OCI-LY7 (cell line): ENCODE measurements around the gene MRPL36. TPM values are rescaled to one million over a fixed set of nuclear protein-coding genes. Genes with fewer than 3 reads are reported as not detected.

Experiments
- BruUV-seq: library from RNA; stranded (reverse); fragments of 400-500 nt; replicated peaks from 2 replicates; lab custom pipeline; 2021; lab: Mats Ljungman, UMichigan
- CTCF ChIA-PET: fragments of 300-600 bp; sonication (Branson Sonifier 250); formaldehyde crosslinking; loops from one replicate; lab custom pipeline; 2022; ENCODE audit warnings: antibody characterized with exemption; ENCODE audit not compliant: unreplicated experiment; lab: Charles Lee
- POLR2A ChIA-PET: fragments of 300-600 bp; sonication (Branson Sonifier 250); formaldehyde crosslinking; loops from one replicate; lab custom pipeline; 2022; ENCODE audit warnings: antibody characterized with exemption; lab: Charles Lee
- DNase-seq: peaks from one replicate; pipeline ENCODE4 v3.0.0-alpha.2; 2015; ENCODE audit warnings: low spot score
- H2AFZ ChIP-seq: fragments of 200-600 bp; sonication (generic), shearing (Covaris generic); 2 replicates; pipeline ENCODE4 v1.6.1; 2014; ENCODE audit warnings: mild to moderate bottlenecking, antibody characterized with exemption, low read length, moderate library complexity
- H3K27ac ChIP-seq: fragments of 200-600 bp; sonication (generic); 2 replicates; pipeline ENCODE4 v1.5.1; 2014; ENCODE audit warnings: mixed run types, low read depth, mild to moderate bottlenecking, moderate library complexity, low read length, inconsistent platforms; ENCODE audit not compliant: poor library complexity, severe bottlenecking
- H3K36me3 ChIP-seq: fragments of 200-600 bp; sonication (generic); 2 replicates; pipeline ENCODE4 v1.6.1; 2014; ENCODE audit warnings: mild to moderate bottlenecking, antibody characterized with exemption, low read length, moderate library complexity, mixed read lengths; ENCODE audit not compliant: insufficient read depth
- H3K4me1 ChIP-seq: fragments of 200-600 bp; sonication (generic); 2 replicates; pipeline ENCODE4 v1.5.1; 2014; ENCODE audit warnings: mild to moderate bottlenecking, low read length; ENCODE audit not compliant: insufficient read depth, poor library complexity, severe bottlenecking
- H3K4me2 ChIP-seq: fragments of 200-600 bp; sonication (generic); 2 replicates; pipeline ENCODE4 v1.6.1; 2014; ENCODE audit warnings: mild to moderate bottlenecking, low read length
- H3K4me3 ChIP-seq: fragments of 200-600 bp; sonication (generic); 2 replicates; pipeline ENCODE4 v1.5.1; 2014; ENCODE audit warnings: mild to moderate bottlenecking, low read depth, low read length; ENCODE audit not compliant: poor library complexity, severe bottlenecking
- H3K79me2 ChIP-seq: fragments of 200-600 bp; sonication (generic); 2 replicates; pipeline ENCODE4 v1.6.1; 2016; ENCODE audit warnings: low read depth, mild to moderate bottlenecking, low read length, moderate library complexity, mixed read lengths; ENCODE audit not compliant: insufficient read depth
- H3K9me2 ChIP-seq: fragments of 200-600 bp; sonication (generic); 2 replicates; pipeline ENCODE4 v1.6.1; 2016; ENCODE audit warnings: mild to moderate bottlenecking, low read length, mixed read lengths; ENCODE audit not compliant: insufficient read depth
- H3K9me3 ChIP-seq: fragments of 200-600 bp; sonication (generic); 2 replicates; pipeline ENCODE4 v1.6.1; 2014; ENCODE audit warnings: mild to moderate bottlenecking, mixed run types, low read length, mixed read lengths
- H4K20me1 ChIP-seq: fragments of 200-600 bp; sonication (generic); 2 replicates; pipeline ENCODE4 v1.6.1; 2014; ENCODE audit warnings: mild to moderate bottlenecking, antibody characterized with exemption, low read length, moderate library complexity, mixed read lengths; ENCODE audit not compliant: insufficient read depth
- EZH2phosphoT487 ChIP-seq: fragments of 200-600 bp; sonication (generic); IDR thresholded peaks from 2 replicates; pipeline ENCODE4 v1.6.1; 2018; ENCODE audit warnings: low read depth, borderline replicate concordance, mild to moderate bottlenecking, mixed run types, antibody characterized with exemption, low read length, moderate library complexity, mixed read lengths
- intact Hi-C: fragments of 100-400 bp; cut with micrococcal nuclease; formaldehyde crosslinking; loops from one replicate; pipeline ENCODE4 v1.10.0; 2022; ENCODE audit not compliant: unreplicated experiment
- total RNA-seq, 2 experiments: library from RNA; depleted of rRNA in 1 of 2; stranded (reverse); fragments of >200 nt in 1 of 2; shearing (Covaris generic) in 1 of 2; gene quantifications; 2 replicates each; pipeline ENCODE4 v1.2.3, GENCODE V29; 2014 to 2022
- TF ChIP-seq, protein P1 (sequence below): fragments of 200-600 bp; sonication (generic); conservative IDR thresholded peaks from 2 replicates; pipeline ENCODE4 v1.5.1; 2014; ENCODE audit warnings: mild to moderate bottlenecking, antibody characterized with exemption, low read length, moderate library complexity, mixed read lengths

The MRPL36 gene
- total RNA-seq, 2 experiments from 2014 or later = 91.7 to 93.8 TPM

DNA sequence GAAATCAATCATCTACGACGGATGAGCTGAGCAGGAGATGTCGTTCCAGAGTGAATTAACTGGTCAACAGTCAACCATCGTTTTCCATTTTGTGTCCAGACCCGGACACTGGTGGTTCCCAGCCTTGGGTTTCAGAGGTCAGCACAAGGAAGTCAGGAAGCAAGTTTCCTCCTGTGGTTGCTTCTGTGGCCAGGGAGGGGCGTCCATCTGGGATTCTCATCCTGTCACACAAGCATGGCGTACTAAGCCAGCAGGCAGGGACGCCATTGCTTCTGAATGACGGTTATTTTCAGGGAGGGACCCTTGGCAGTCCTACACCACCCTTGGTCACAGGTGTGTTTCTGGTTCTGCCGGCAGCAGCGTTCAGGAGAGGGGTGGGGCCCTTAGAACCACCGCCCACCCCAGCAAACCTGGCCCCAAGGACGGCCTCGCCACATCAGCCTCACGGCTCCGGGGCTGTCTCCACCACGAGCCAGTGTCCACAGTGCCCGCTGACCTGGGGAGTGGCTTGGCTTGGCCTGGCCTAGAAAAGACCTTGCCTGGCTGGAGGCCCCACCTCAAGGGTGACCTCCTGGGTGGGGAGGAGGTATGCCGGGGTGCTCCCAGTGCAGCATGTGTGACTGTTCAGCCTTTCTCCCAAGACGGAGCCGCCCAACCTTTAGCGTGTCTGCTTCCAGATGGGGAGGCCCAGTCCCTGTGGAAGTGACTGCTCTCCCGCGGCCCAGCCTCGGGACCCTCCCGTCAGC, 26.8 kb upstream of the MRPL36 start:
- H3K9me3 ChIP-seq = no peaks in the 10 kb centered on the region
- ChIA-PET POLR2A (no interaction called here), CTCF (no interaction called here)
- intact Hi-C loops = no loop called here
- peaks cover 47% of the 10 kb centered on the region for H3K36me3 ChIP-seq
- DNase-seq = no peak
- no peaks in the 10 kb centered on the region for H3K9me2 ChIP-seq
- no peaks in the 10 kb centered on the region for H4K20me1 ChIP-seq
- H3K27ac ChIP-seq = no peak overlapping the region
- BruUV-seq = no TSS peak
- H3K4me1 ChIP-seq = no peaks in the 10 kb centered on the region
- no peak overlapping the region for H3K4me3 ChIP-seq
- no peak overlapping the region for H2AFZ ChIP-seq
- no peaks in the 10 kb centered on the region for H3K79me2 ChIP-seq
- TF ChIP-seq, protein P1, sequence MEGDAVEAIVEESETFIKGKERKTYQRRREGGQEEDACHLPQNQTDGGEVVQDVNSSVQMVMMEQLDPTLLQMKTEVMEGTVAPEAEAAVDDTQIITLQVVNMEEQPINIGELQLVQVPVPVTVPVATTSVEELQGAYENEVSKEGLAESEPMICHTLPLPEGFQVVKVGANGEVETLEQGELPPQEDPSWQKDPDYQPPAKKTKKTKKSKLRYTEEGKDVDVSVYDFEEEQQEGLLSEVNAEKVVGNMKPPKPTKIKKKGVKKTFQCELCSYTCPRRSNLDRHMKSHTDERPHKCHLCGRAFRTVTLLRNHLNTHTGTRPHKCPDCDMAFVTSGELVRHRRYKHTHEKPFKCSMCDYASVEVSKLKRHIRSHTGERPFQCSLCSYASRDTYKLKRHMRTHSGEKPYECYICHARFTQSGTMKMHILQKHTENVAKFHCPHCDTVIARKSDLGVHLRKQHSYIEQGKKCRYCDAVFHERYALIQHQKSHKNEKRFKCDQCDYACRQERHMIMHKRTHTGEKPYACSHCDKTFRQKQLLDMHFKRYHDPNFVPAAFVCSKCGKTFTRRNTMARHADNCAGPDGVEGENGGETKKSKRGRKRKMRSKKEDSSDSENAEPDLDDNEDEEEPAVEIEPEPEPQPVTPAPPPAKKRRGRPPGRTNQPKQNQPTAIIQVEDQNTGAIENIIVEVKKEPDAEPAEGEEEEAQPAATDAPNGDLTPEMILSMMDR = no peak
- TF ChIP-seq EZH2phosphoT487 = no peak
- no peak overlapping the region for H3K4me2 ChIP-seq

DNA sequence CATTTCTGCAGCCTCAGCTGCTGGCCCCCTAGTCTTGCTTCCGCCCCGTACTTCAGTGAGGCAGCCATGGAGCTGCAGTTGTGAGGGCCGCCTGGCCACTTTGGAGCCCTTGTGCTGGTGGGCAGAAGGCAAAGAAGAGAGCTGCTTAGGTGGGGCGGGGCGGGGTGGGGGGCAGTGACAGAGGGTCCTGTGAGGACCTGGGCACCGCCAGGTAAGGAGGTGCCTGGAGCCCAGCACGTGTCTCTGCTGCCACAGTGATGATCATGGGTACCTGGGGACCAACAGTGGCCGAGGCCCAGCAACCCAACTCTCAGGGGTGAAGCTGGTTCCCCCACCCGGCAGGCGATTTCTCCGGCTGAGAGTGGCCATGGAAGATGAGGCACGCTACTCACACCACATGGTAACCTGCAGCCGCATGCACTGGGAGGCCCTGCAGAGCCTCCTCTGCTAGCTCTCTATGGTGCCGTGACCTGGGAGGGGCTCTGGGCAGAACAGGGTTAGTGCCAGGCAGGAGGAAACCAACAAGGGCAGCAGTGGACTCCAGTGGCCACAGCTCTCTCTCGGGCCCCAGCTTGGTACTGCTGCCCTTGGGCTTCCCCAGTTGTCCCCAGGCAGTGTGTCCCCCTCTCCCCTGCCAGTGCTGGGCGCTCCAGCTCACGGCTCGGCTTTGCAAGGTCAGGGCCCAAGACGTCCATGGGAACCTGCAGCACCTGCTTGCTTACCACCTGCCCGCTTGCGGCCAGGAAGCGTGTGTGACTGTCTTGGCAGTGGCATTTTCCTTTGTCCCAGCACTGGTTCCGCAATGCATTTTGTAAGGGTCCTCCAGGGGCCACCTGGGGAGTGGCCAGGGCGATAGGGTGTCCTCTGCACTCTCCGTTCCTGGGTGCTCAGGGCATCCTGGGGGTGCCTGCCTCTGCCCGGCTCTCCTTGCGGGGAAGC, 25.5 kb upstream of the MRPL36 start:
- Histone ChIP-seq H3K9me2 (no peaks in the 10 kb centered on the region), H3K9me3 (no peaks in the 10 kb centered on the region), H3K79me2 (no peaks in the 10 kb centered on the region), H3K36me3 (peaks cover 58% of the 10 kb centered on the region), H3K4me2 (no peak overlapping the region), H4K20me1 (no peaks in the 10 kb centered on the region), H2AFZ (no peak overlapping the region), H3K27ac (no peak overlapping the region), H3K4me3 (no peak overlapping the region), H3K4me1 (no peaks in the 10 kb centered on the region)
- DNase-seq = no peak
- ChIA-PET CTCF (interaction anchor here (0.6 kb wide), 1 partner anchor 694 kb away, joined by 3 read pairs; no protein-coding TSS in a partner anchor), POLR2A (interaction anchor here (0.5 kb wide), 1 partner anchor 13 kb away, joined by 3 read pairs; no protein-coding TSS in a partner anchor)
- BruUV-seq = no TSS peak
- intact Hi-C loops = no loop called here
- no peak for TF ChIP-seq EZH2phosphoT487
- TF ChIP-seq, protein P1 = no peak
